ENCODE data around the gene NSMCE1. TPM values are rescaled to one million over a fixed set of nuclear protein-coding genes. Genes with fewer than 3 reads are reported as not detected.

NSMCE1 gene
- total and polyA plus RNA-seq, 2 of the 4 experiments (the other 2 are of a cell fraction) = 47.5 to 120 TPM

GRCh38 chr16:27208081-27208680 is 60.4 kb downstream of the NSMCE1 start:
- Histone ChIP-seq H2AFZ (replicated peaks; ENCODE audit: low read length, poor library complexity) (no peak overlapping the region), H2BK120ac (ENCODE audit: low read depth, low read length) (no peak overlapping the region), H3K56ac (ENCODE audit: extremely low read depth, insufficient read depth, low read length) (no peak overlapping the region), H3K18ac (ENCODE audit: low read depth, low read length) (no peak overlapping the region), H3K4me3 (ENCODE audit: insufficient read depth, low read depth, low read length) (no peak overlapping the region), H3K4ac (ENCODE audit: low read depth, low read length) (no peak overlapping the region), H4K8ac (ENCODE audit: low read depth in 2 of 2, low read length in 2 of 2) (no peak overlapping the region), H3K14ac (replicated peaks; ENCODE audit: low read depth, low read length) (no peak overlapping the region), H4K91ac (ENCODE audit: insufficient read depth, low read depth, low read length) (no peak overlapping the region), H3K27ac (ENCODE audit: insufficient read depth, low read length) (no peak overlapping the region), H2BK20ac (ENCODE audit: low read depth, low read length) (no peak overlapping the region), H2BK5ac (ENCODE audit: low read depth, low read length, poor library complexity, severe bottlenecking) (no peak overlapping the region), H3K9me3 (ENCODE audit: control insufficient read depth, insufficient read depth, low read length) (no peaks in the 10 kb centered on the region), H3K4me2 (ENCODE audit: low read depth, low read length) (no peak overlapping the region), H3K36me3 (ENCODE audit: control insufficient read depth, insufficient read depth, low read length) (peaks cover 10% of the 10 kb centered on the region), H2AK5ac (ENCODE audit: low read depth, low read length) (no peak overlapping the region), H2AK9ac (replicated peaks; ENCODE audit: low read depth, low read length, poor library complexity) (no peak overlapping the region), H3K79me1 (ENCODE audit: low read depth in 1 of 2, low read length in 2 of 2) (peaks cover 11 to 22% of the 10 kb centered on the region in 2 experiments; a peak in 2 of 4 replicates), H3K4me1 (ENCODE audit: control insufficient read depth, insufficient read depth, low read length) (no peaks in the 10 kb centered on the region), H4K5ac (ENCODE audit: low read depth, low read length) (no peak overlapping the region), H3K9me1 (ENCODE audit: insufficient read depth, low read length) (peaks cover 3% of the 10 kb centered on the region; the same call in 1 of the 2 replicates), H4K20me1 (ENCODE audit: insufficient read depth, low read length) (no peaks in the 10 kb centered on the region), H2BK15ac (ENCODE audit: low read depth, low read length) (no peak overlapping the region), H3K27me3 (ENCODE audit: control insufficient read depth, insufficient read depth, low read length) (no peaks in the 10 kb centered on the region), H3K9ac (ENCODE audit: low read depth, low read length) (no peak overlapping the region), H3K23ac (ENCODE audit: low read depth, low read length) (no peak overlapping the region)
- in situ Hi-C loops (cut with MboI; ENCODE audit: low sequenced_read_pairs) = no loop called here
- TF ChIP-seq MAFK (IDR thresholded peaks at IDR 0.05; ENCODE audit: low read depth, low read length) (no peak), RCOR1 (IDR thresholded peaks at IDR 0.05; ENCODE audit: insufficient replicate concordance, low read length) (no peak), CTCF (conservative IDR thresholded peaks at IDR 0.05; ENCODE audit: low read depth, low read length) (no peak), CEBPB (IDR thresholded peaks at IDR 0.05; ENCODE audit: low read depth, low read length) (no peak), NFE2L2 (IDR thresholded peaks at IDR 0.05; ENCODE audit: low read depth, low read length) (no peak), RFX5 (IDR thresholded peaks at IDR 0.05; ENCODE audit: low read depth, low read length) (no peak), MXI1 (IDR thresholded peaks at IDR 0.05; ENCODE audit: borderline replicate concordance, low read depth, low read length) (no peak), CHD1 (IDR thresholded peaks at IDR 0.05; ENCODE audit: low read depth, low read length) (no peak), MAZ (IDR thresholded peaks at IDR 0.05; ENCODE audit: borderline replicate concordance, low read depth, low read length) (no peak), SMC3 (IDR thresholded peaks at IDR 0.05; ENCODE audit: low read depth, low read length) (no peak)
- ChIA-PET CTCF (no interaction called here), POLR2A (ENCODE audit: unreplicated experiment) (no interaction called here)
- no TSS peak for BruUV-seq (replicated peaks)
- WGBS, 2 experiments (ENCODE audit: extremely low coverage in 2 of 2, insufficient read length in 1 of 2) = 85% methylated on average over 4 of the region's 8 CpGs; no CpG with 5 or more reads in 1 of the 2 experiments
- DNase-seq (no peak), ATAC-seq (ENCODE audit: low read depth) (no peak)
- intact Hi-C loops (cut with micrococcal nuclease) = no loop called here
- dilution Hi-C loops (cut with HindIII; ENCODE audit: low sequenced_read_pairs, unreplicated experiment) = no loop called here
